Measurements from ENCODE around the gene MYO10. TPM values are rescaled to one million over a fixed set of nuclear protein-coding genes. Genes with fewer than 3 reads are reported as not detected.

Gene MYO10
- total RNA-seq, 4 donors from 2014 or later, result 21.0 to 29.8 (median 27.3) TPM

DNA sequence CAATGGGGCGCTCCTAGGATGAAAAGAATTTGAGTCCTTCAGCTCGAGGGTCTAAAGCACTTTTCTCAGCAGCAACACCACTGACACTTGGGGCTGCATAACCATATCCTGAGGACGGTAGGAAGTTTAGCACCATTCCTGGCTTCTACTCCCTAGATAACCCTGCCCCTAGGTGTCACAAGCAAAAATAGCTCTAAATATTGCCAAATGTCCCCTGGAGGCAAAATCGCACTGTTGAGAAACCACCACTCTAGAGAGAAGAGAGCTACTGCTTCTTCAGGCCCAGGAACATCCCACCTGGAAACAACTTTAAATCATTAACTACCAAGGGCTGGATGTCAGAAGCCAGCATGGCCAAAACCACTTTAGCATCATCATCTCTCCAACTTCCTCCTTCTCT lies 29.8 kb downstream of the MYO10 start:
- no peak overlapping the region for H3K27ac ChIP-seq
- no peaks in the 10 kb centered on the region for H3K9me3 ChIP-seq
- peaks cover 0 to 20% (median 6%) of the 10 kb centered on the region in 3 donors for H3K4me1 ChIP-seq
- DNase-seq, result no peak
- no peak for TF ChIP-seq POLR2A (IDR thresholded peaks at IDR 0.05)
- TF ChIP-seq, protein P1, sequence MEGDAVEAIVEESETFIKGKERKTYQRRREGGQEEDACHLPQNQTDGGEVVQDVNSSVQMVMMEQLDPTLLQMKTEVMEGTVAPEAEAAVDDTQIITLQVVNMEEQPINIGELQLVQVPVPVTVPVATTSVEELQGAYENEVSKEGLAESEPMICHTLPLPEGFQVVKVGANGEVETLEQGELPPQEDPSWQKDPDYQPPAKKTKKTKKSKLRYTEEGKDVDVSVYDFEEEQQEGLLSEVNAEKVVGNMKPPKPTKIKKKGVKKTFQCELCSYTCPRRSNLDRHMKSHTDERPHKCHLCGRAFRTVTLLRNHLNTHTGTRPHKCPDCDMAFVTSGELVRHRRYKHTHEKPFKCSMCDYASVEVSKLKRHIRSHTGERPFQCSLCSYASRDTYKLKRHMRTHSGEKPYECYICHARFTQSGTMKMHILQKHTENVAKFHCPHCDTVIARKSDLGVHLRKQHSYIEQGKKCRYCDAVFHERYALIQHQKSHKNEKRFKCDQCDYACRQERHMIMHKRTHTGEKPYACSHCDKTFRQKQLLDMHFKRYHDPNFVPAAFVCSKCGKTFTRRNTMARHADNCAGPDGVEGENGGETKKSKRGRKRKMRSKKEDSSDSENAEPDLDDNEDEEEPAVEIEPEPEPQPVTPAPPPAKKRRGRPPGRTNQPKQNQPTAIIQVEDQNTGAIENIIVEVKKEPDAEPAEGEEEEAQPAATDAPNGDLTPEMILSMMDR (IDR thresholded peaks at IDR 0.05), result no peak
- no peaks in the 10 kb centered on the region for H3K27me3 ChIP-seq
- intact Hi-C loops (cut with DNase I), result no loop called here
- H3K4me3 ChIP-seq, result no peak overlapping the region
- no peaks in the 10 kb centered on the region for H3K36me3 ChIP-seq
- WGBS, 2 donors, result 83 to 100% methylated on average over 1 of the region's 4 CpGs

DNA sequence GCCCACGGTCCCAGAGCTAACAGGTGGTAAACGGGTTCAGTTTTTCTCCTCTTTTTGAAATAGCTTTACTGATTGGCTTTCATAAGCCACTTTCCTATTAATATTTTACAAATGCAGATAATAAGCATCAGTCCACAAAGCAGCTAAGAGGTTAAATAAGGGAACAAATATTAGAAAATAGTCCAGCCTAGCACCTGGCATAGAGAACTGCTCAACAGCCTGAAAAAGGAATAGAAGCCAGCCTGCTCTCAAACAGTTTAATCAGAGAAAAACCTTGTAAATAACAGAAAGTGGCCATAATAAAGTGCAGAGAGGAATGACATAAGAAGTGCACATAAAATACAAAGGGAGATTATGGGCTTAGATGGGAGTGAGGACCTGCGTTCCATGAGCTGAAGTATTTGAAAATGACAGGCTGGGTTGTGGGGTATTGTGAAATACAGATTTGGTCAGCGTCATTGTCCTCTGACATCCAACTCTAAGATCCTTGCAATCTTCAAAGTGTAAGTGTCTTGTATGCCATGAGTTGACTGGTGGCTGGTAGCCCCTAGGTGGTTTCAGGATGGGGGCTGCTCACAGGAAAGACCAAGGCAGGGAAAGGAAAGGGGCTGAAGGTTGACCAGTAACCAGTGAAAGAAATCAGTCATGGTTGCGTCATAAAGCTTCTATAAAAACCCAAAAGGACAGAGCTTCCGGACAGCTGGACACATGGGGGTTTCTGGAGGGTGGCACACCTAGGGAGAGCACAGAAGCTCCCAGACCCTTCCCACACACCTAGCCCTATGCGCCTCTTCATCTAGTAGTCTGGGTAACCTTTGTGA lies 32.4 kb downstream of the MYO10 start:
- TF ChIP-seq POLR2A (IDR thresholded peaks at IDR 0.05), result no peak
- TF ChIP-seq, protein P1 (IDR thresholded peaks at IDR 0.05), result no peak

DNA sequence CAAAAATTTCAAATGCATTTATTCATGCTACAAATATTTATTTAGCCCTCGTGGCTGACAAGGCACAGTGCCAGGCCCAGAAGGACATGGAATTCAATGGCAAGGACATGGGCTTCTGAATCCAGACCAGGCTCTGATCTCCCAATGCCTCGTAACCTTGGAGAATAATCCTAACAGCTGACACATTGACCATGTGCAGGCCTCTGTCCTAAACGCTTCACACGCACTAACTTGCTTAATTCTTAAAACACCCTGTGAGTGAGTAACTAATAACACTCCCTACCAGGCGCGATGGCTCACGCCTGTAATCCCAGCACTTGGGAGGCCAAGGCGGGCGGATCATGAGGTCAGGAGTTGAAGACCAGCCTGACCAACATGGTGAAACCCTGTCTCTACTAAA lies 33.2 kb downstream of the MYO10 start:
- H3K27ac ChIP-seq, result peak overlapping the region in 2 of 4 donors; percentile 9 to 42
- no peaks in the 10 kb centered on the region for H3K36me3 ChIP-seq
- intact Hi-C loops (cut with DNase I), result no loop called here
- no peak for DNase-seq
- H3K4me3 ChIP-seq, result no peak overlapping the region
- peaks cover 0 to 29% (median 6%) of the 10 kb centered on the region in 3 donors for H3K4me1 ChIP-seq
- no peaks in the 10 kb centered on the region for H3K9me3 ChIP-seq
- TF ChIP-seq, protein P1 (IDR thresholded peaks at IDR 0.05), result no peak
- TF ChIP-seq POLR2A (IDR thresholded peaks at IDR 0.05), result no peak
- no peaks in the 10 kb centered on the region for H3K27me3 ChIP-seq
- WGBS, 2 donors, result 13 to 40% methylated on average over 1 to 8 of the region's 9 CpGs

More for the DNA sequence above, 32.4 kb downstream of the MYO10 start:
- H3K9me3 ChIP-seq, result no peaks in the 10 kb centered on the region
- intact Hi-C loops (cut with DNase I), result no loop called here
- H3K4me3 ChIP-seq, result no peak overlapping the region
- H3K36me3 ChIP-seq, result no peaks in the 10 kb centered on the region
- 78 to 85% methylated on average over 7 of the region's 7 CpGs for WGBS, 2 donors
- H3K27ac ChIP-seq, result peak overlapping the region in 2 of 4 donors; percentile 29 to 32
- DNase-seq, result no peak
- no peaks in the 10 kb centered on the region for H3K27me3 ChIP-seq
- peaks cover 0 to 28% (median 6%) of the 10 kb centered on the region in 3 donors for H3K4me1 ChIP-seq

DNA sequence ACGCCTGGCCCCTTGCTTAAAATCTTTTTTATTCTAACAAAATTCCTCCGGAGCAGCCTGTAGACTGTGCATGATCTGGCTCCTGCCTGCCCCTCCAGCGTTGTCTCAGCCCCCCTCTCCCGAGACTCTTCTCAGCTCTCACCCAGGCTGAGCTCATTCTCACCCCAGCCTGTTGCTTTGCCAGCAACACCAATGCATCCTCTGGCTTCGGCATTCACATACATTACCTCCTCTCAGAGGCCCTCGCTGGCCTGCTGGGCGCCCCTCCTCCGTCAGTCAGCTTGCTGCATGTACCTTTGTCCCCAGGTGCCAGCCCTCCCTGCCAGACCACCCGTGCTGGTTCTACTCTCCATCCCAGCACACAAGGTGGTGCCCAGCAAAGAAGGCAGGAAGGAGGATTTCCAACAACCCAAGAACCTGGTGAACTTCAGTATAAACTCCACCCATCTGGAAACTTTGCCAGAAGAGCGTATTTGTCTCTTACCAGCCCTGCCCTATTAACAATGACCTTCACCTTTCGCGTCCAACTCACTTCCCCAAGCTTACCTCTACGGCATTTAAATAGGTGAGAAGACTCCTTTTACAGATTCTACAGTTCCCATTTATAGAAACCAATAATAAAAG lies 35.0 kb downstream of the MYO10 start:
- H3K36me3 ChIP-seq, result no peaks in the 10 kb centered on the region
- no peaks in the 10 kb centered on the region for H3K27me3 ChIP-seq
- H3K27ac ChIP-seq, result no peak overlapping the region
- H3K4me1 ChIP-seq, result peaks cover 0 to 44% (median 6%) of the 10 kb centered on the region in 3 donors
- H3K4me3 ChIP-seq, result no peak overlapping the region
- no peak for TF ChIP-seq POLR2A (IDR thresholded peaks at IDR 0.05)
- TF ChIP-seq, protein P1 (IDR thresholded peaks at IDR 0.05), result no peak
- DNase-seq, result no peak
- WGBS, 2 donors, result 81 to 85% methylated on average over 12 to 13 of the region's 13 CpGs
- no peaks in the 10 kb centered on the region for H3K9me3 ChIP-seq
- intact Hi-C loops (cut with DNase I), result no loop called here

DNA sequence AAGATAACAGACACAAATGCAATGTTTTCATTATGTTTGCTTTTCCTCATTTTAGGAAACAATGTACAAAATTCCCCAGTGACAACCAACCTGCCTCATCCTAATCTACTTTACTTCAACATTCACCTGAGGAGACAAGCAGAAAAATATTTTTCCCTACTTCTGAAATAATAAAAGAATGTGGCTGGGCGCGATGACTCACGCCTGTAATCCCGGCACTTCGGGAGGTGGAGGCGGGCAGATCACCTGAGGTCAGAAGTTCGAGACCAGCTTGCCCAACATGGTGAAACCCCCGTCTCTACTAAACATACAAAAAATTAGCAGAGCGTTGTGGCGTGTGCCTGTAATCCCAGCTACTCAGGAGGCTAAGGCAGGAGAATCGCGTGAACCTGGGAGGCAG lies 36.9 kb downstream of the MYO10 start:
- TF ChIP-seq, protein P1 (IDR thresholded peaks at IDR 0.05), result no peak
- no peak for TF ChIP-seq POLR2A (IDR thresholded peaks at IDR 0.05)
- no peak overlapping the region for H3K27ac ChIP-seq
- no peaks in the 10 kb centered on the region for H3K27me3 ChIP-seq
- H3K4me3 ChIP-seq, result no peak overlapping the region
- no peaks in the 10 kb centered on the region for H3K36me3 ChIP-seq
- intact Hi-C loops (cut with DNase I), result no loop called here
- WGBS, 2 donors, result 44 to 62% methylated on average over 9 to 12 of the region's 12 CpGs
- peaks cover 0 to 58% (median 6%) of the 10 kb centered on the region in 3 donors for H3K4me1 ChIP-seq
- H3K9me3 ChIP-seq, result no peaks in the 10 kb centered on the region
- no peak for DNase-seq
